Mesothelial cell of epicardium (in vitro differentiated cells): ENCODE measurements around the gene CRABP2. TPM values are rescaled to one million over a fixed set of nuclear protein-coding genes. Genes with fewer than 3 reads are reported as not detected.
A peak's percentile ranks its signal among the peaks of the same experiment; 100 is the strongest.

ENCODE experiments used
- DNase-seq, 2 experiments: peaks; one replicate each; pipeline ENCODE4 v3.0.0; 2021; ENCODE audit warnings: low spot score in 2 of 2; ENCODE audit not compliant: unreplicated experiment in 2 of 2
- H3K27ac Mint-ChIP-seq: 2 replicates; pipeline ENCODE4 v1.8.0; 2021; ENCODE audit warnings: mixed read lengths
- H3K27me3 Mint-ChIP-seq: 2 replicates; pipeline ENCODE4 v1.8.0; 2021; ENCODE audit warnings: low read depth, mixed read lengths
- H3K36me3 Mint-ChIP-seq: 2 replicates; pipeline ENCODE4 v1.8.0; 2021; ENCODE audit warnings: mixed read lengths
- H3K4me1 Mint-ChIP-seq: 2 replicates; pipeline ENCODE4 v1.8.0; 2021; ENCODE audit warnings: mixed read lengths
- H3K4me3 Mint-ChIP-seq: 2 replicates; pipeline ENCODE4 v1.8.0; 2021; ENCODE audit warnings: mild to moderate bottlenecking, moderate library complexity, mixed read lengths
- H3K9me3 Mint-ChIP-seq: 2 replicates; pipeline ENCODE4 v1.8.0; 2021; ENCODE audit warnings: mixed read lengths
- total RNA-seq: library from RNA; stranded (reverse); gene quantifications from 3 replicates; pipeline ENCODE4 v1.2.1, GENCODE V29; 2021
- TF ChIP-seq, protein P1 (sequence below): fragments of 200-600 bp; sonication (generic); IDR thresholded peaks from one replicate; pipeline ENCODE4 v1.5.0; 2021; ENCODE audit warnings: antibody characterized with exemption; ENCODE audit not compliant: unreplicated experiment

Gene CRABP2
- total RNA-seq, 1 donor from 2014 or later: 704 TPM

DNA sequence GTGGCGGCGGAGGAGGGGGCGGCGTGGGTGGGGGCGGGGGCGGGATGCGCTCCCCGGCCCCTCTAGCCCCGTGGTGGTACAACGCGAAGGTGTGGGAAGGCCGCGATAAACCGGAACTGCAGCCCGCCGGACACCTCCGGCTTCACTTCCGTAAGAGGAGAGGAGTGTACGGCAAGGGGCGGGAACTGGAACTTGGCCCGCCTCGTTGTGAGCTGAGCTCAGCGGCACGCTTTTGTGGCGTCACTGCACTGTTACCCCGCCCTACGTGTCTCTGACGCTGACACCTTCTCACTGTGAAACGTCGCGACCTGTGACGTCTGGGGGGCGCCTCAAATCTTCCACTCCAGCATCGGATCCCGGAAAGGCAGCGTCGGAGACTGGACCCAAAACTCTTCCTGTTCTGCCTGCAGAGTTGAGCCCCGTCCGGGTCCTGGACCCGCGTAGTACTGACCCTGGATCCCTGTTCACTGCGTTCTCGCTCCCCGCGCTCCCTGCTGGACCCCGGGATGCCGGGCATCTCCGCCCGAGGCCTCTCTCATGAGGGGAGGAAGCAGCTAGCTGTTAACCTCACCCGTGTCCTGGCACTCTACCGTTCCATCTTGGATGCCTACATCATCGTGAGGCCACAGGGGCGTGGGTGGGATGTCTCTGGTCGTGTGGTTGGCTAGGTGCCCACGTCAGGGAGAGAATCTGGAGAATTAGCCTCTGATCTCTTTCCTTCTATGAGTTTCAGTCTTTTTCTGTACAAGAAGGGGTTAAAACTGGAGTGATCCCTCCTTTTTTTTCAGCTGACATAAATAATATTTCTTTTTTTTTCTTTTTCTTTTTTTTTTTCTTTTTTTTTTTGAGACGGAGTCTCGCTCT, 23.4 kb upstream of the CRABP2 start, which contains the start of gene ISG20L2:
Gene ISG20L2 (minus strand): TSS at position 168 of the 864 bp plus-strand sequence. CDS start 1,114 bp downstream, outside the sequence.
- Mint-ChIP-seq H3K4me3 (no peak within 1 kb of the TSS), H3K36me3 (peaks cover 13% of the 10 kb centered on the region)

DNA sequence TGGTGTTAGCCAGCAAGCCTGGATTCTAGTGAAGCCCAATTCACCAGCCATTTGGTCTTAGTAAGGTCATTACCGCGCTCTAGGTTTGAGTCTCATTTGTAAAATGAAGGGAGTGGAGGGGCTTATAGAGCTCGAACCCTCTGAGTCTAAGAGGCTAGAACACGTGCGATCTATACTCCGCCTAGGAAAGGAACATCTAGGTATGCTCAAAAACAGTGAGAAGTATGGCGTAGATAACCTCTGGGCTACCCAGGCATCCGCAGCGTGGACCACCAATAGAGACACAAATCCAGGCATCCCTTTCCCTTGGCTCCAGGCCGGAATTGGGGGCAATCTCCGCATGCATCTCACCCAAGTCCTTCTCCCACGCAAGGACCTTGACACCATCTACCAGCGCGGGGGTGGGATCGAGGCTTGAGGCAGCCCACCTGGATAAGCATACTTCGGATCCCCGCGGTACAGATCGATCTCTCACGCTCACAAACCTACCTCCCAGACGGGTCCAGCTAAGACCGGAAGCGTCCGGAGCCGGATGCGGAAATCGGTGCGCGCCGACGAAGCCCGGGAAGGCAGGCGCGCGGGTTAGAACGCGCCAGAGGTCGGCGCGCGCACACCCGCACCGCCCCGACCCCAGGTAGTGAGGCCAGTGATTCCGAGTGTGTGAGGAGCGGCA, 22.7 kb upstream of the CRABP2 start, which contains the start of gene METTL25B:
Gene METTL25B (plus strand): TSS at position 544 of the 673 bp plus-strand sequence. CDS start 636 bp downstream, outside the sequence.
- Mint-ChIP-seq H3K9me3 (no peaks in the 10 kb centered on the region), H3K4me1 (peaks cover 15% of the 10 kb centered on the region), H3K4me3 (no peak within 1 kb of the TSS), H3K27me3 (no peaks in the 10 kb centered on the region), H3K36me3 (peaks cover 18% of the 10 kb centered on the region), H3K27ac (peak within 1 kb of the TSS; percentile 99)
- TF ChIP-seq, protein P1, sequence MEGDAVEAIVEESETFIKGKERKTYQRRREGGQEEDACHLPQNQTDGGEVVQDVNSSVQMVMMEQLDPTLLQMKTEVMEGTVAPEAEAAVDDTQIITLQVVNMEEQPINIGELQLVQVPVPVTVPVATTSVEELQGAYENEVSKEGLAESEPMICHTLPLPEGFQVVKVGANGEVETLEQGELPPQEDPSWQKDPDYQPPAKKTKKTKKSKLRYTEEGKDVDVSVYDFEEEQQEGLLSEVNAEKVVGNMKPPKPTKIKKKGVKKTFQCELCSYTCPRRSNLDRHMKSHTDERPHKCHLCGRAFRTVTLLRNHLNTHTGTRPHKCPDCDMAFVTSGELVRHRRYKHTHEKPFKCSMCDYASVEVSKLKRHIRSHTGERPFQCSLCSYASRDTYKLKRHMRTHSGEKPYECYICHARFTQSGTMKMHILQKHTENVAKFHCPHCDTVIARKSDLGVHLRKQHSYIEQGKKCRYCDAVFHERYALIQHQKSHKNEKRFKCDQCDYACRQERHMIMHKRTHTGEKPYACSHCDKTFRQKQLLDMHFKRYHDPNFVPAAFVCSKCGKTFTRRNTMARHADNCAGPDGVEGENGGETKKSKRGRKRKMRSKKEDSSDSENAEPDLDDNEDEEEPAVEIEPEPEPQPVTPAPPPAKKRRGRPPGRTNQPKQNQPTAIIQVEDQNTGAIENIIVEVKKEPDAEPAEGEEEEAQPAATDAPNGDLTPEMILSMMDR: no peak
- peak; percentile 58 to 79 for DNase-seq

More for the DNA sequence above, 23.4 kb upstream of the CRABP2 start, which contains the start of gene ISG20L2:
- no peaks in the 10 kb centered on the region for H3K9me3 Mint-ChIP-seq
- TF ChIP-seq, protein P1: no peak
- no peaks in the 10 kb centered on the region for H3K27me3 Mint-ChIP-seq
- peaks cover 15% of the 10 kb centered on the region for H3K4me1 Mint-ChIP-seq
- peak; percentile 88 to 91 for DNase-seq
- H3K27ac Mint-ChIP-seq: peak within 1 kb of the TSS; percentile 99

DNA sequence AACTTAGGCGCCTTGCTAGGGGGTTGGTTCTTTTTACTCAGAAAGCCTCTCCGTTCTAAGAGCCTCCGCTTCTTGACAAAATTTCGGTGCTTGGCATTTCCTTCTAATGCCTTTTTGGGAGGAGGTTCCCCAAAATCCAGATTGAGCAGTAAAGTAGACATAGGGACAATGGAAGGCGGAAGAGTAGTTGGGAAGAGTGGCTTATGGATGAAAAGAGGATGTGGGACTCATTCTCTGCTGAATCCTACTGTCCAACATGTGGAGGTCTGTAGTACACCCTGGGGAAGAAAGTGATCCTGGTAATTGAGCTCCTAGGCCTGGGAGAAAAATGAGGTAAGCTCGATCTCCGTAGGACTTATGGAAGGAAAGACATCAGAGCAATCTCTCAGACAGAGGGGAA, 22.1 kb upstream of the CRABP2 start:
- Mint-ChIP-seq H3K27ac (no peak overlapping the region), H3K4me3 (no peak overlapping the region), H3K4me1 (peaks cover 15% of the 10 kb centered on the region), H3K9me3 (no peaks in the 10 kb centered on the region), H3K27me3 (no peaks in the 10 kb centered on the region), H3K36me3 (peaks cover 15% of the 10 kb centered on the region)
- TF ChIP-seq, protein P1: no peak
- DNase-seq: no peak

DNA sequence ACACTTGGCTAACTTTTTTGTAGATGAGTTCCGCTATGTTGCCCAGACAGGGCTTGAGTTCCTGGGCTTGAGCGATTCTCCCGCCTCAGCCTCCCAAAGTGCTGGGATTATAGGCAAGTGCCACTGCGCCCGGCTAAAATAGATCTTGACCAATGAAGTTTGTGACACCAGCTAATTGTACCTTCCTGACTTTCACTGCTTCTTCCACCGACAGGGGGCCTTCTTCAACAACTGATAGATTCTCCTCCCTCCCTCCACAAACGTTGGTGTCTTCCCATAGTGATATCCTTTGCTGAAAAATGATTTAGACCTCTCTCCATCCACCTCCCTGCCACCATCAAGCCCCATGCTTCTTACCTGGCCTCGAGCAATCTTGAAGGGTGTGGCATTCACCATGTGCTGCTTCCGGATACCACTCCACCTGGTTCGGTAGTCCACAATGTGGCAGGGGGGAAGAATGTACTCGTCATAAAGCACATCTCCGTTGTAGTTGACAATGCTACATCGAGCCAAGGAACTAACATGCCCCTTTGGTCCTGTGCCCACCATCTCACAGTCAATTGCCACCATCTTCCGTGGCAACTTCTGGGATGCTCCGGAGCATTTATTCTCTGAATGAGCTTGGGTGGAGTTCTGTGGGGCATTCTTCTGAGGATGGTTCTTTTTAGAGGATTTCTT, 21.3 kb upstream of the CRABP2 start:
- DNase-seq: no peak
- no peaks in the 10 kb centered on the region for H3K27me3 Mint-ChIP-seq

DNA sequence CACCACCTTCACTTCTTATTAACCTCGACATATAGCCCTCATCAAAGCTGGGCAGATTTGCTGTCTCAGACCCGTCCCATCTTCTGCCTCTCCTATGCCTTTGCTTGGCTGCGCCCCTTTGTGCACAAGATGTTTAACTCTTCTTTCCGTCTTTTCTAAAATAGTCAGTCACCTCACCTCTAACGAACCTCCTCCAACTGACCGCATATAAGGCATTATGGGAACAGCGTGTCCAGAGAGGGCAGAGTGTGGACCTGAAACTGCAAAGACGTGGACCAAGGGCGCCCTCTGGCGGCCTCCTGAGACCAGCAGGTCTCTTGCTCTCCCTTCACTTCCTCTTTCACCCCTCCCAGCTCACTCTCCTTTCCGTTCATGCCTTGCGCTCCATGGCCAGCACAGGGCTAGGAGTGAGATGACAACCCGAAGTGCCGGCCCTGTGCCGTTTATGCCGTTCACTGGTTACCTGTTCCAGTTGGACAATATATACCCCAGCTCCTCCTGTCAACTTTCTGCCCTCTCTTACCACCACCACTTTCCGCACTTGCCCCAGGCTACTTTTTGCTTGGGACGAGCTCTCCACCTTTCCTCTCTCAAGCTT, 20.4 kb upstream of the CRABP2 start:
- H3K4me3 Mint-ChIP-seq: no peak overlapping the region
- no peaks in the 10 kb centered on the region for H3K27me3 Mint-ChIP-seq
- H3K27ac Mint-ChIP-seq: no peak overlapping the region
- H3K36me3 Mint-ChIP-seq: peaks cover 20% of the 10 kb centered on the region
- DNase-seq: peak; percentile 76 to 90
- TF ChIP-seq, protein P1: peak; percentile 82
- peaks cover 15% of the 10 kb centered on the region for H3K4me1 Mint-ChIP-seq
- H3K9me3 Mint-ChIP-seq: no peaks in the 10 kb centered on the region

More for the DNA sequence above, 21.3 kb upstream of the CRABP2 start:
- peaks cover 15% of the 10 kb centered on the region for H3K4me1 Mint-ChIP-seq
- peaks cover 17% of the 10 kb centered on the region for H3K36me3 Mint-ChIP-seq
- TF ChIP-seq, protein P1: peak; percentile 55
- H3K4me3 Mint-ChIP-seq: no peak overlapping the region
- no peak overlapping the region for H3K27ac Mint-ChIP-seq
- no peaks in the 10 kb centered on the region for H3K9me3 Mint-ChIP-seq
